ENCODE measurements around the gene CYP8B1.
A peak's percentile ranks its signal among the peaks of the same experiment; 100 is the strongest.

Gene CYP8B1

GRCh38 chr3:42902257-42902656, 26.6 kb upstream of the CYP8B1 start:
- no CpG with 5 or more reads among the region's 2 CpGs for WGBS (ENCODE audit: insufficient coverage, insufficient read length)
- no peak for DNase-seq (ENCODE audit: low read depth, low spot score)
- H3K36me3 ChIP-seq (ENCODE audit: control insufficient read depth, insufficient read depth, low read length), result no peaks in the 10 kb centered on the region; the same call in 1 of the 2 replicates
- H3K9me3 ChIP-seq (ENCODE audit: control insufficient read depth, insufficient read depth, low read length), result no peaks in the 10 kb centered on the region; the same call in 1 of the 2 replicates
- H3K4me3 ChIP-seq (ENCODE audit: low read length), result no peak overlapping the region
- no peaks in the 10 kb centered on the region for H3K27me3 ChIP-seq (ENCODE audit: control insufficient read depth, insufficient read depth, low read length)
- peaks cover 1% of the 10 kb centered on the region; the same call in 1 of the 2 replicates for H3K4me1 ChIP-seq (ENCODE audit: control insufficient read depth, insufficient read depth, low read length)
- no peak overlapping the region for H3K27ac ChIP-seq (ENCODE audit: low read length)

GRCh38 chr3:42901073-42901415, 25.4 kb upstream of the CYP8B1 start:
- Histone ChIP-seq H3K27me3 (ENCODE audit: control insufficient read depth, insufficient read depth, low read length) (no peaks in the 10 kb centered on the region), H3K27ac (ENCODE audit: low read length) (no peak overlapping the region), H3K4me3 (ENCODE audit: low read length) (no peak overlapping the region), H3K9me3 (ENCODE audit: control insufficient read depth, insufficient read depth, low read length) (no peaks in the 10 kb centered on the region; the same call in 1 of the 2 replicates), H3K36me3 (ENCODE audit: control insufficient read depth, insufficient read depth, low read length) (no peaks in the 10 kb centered on the region; the same call in 1 of the 2 replicates), H3K4me1 (ENCODE audit: control insufficient read depth, insufficient read depth, low read length) (no peaks in the 10 kb centered on the region; the same call in 1 of the 2 replicates)
- no peak for DNase-seq (ENCODE audit: low read depth, low spot score)
- WGBS (ENCODE audit: insufficient coverage, insufficient read length), result no CpG with 5 or more reads among the region's 3 CpGs

- H3K4me3 ChIP-seq (ENCODE audit: low read length), result no peak overlapping the region
- no peaks in the 10 kb centered on the region for H3K27me3 ChIP-seq (ENCODE audit: control insufficient read depth, insufficient read depth, low read length)
- no peaks in the 10 kb centered on the region for H3K9me3 ChIP-seq (ENCODE audit: control insufficient read depth, insufficient read depth, low read length)
- H3K27ac ChIP-seq (ENCODE audit: low read length), result no peak overlapping the region
- H3K36me3 ChIP-seq (ENCODE audit: control insufficient read depth, insufficient read depth, low read length), result no peaks in the 10 kb centered on the region
- WGBS (ENCODE audit: insufficient coverage, insufficient read length), result no CpG with 5 or more reads among the region's 8 CpGs
- H3K4me1 ChIP-seq (ENCODE audit: control insufficient read depth, insufficient read depth, low read length), result no peaks in the 10 kb centered on the region
- no peak for DNase-seq (ENCODE audit: low read depth, low spot score)
Observed at GRCh38 chr3:42900226-42901072, 24.8 kb upstream of the CYP8B1 start.

GRCh38 chr3:42898896-42899675, 23.4 kb upstream of the CYP8B1 start:
- H3K4me3 ChIP-seq (ENCODE audit: low read length), result no peak overlapping the region
- no peak overlapping the region for H3K27ac ChIP-seq (ENCODE audit: low read length)
- no peaks in the 10 kb centered on the region for H3K27me3 ChIP-seq (ENCODE audit: control insufficient read depth, insufficient read depth, low read length)
- no peaks in the 10 kb centered on the region for H3K36me3 ChIP-seq (ENCODE audit: control insufficient read depth, insufficient read depth, low read length)
- no peaks in the 10 kb centered on the region for H3K9me3 ChIP-seq (ENCODE audit: control insufficient read depth, insufficient read depth, low read length)
- no peaks in the 10 kb centered on the region for H3K4me1 ChIP-seq (ENCODE audit: control insufficient read depth, insufficient read depth, low read length)
- DNase-seq (ENCODE audit: low read depth, low spot score), result no peak

- Histone ChIP-seq H3K36me3 (ENCODE audit: control insufficient read depth, insufficient read depth, low read length) (no peaks in the 10 kb centered on the region), H3K27ac (ENCODE audit: low read length) (no peak overlapping the region), H3K27me3 (ENCODE audit: control insufficient read depth, insufficient read depth, low read length) (no peaks in the 10 kb centered on the region), H3K4me3 (ENCODE audit: low read length) (no peak overlapping the region), H3K4me1 (ENCODE audit: control insufficient read depth, insufficient read depth, low read length) (peaks cover 1% of the 10 kb centered on the region; the same call in 1 of the 2 replicates), H3K9me3 (ENCODE audit: control insufficient read depth, insufficient read depth, low read length) (no peaks in the 10 kb centered on the region)
- no peak for DNase-seq (ENCODE audit: low read depth, low spot score)
Observed at GRCh38 chr3:42895580-42895868, 19.8 kb upstream of the CYP8B1 start.

GRCh38 chr3:42894698-42895579, 19.3 kb upstream of the CYP8B1 start:
- Histone ChIP-seq H3K4me3 (ENCODE audit: low read length) (no peak overlapping the region), H3K27me3 (ENCODE audit: control insufficient read depth, insufficient read depth, low read length) (no peaks in the 10 kb centered on the region), H3K4me1 (ENCODE audit: control insufficient read depth, insufficient read depth, low read length) (peaks cover 1% of the 10 kb centered on the region; the same call in 1 of the 2 replicates), H3K9me3 (ENCODE audit: control insufficient read depth, insufficient read depth, low read length) (no peaks in the 10 kb centered on the region), H3K27ac (ENCODE audit: low read length) (no peak overlapping the region), H3K36me3 (ENCODE audit: control insufficient read depth, insufficient read depth, low read length) (no peaks in the 10 kb centered on the region)
- DNase-seq (ENCODE audit: low read depth, low spot score), result no peak
- no CpG with 5 or more reads among the region's 3 CpGs for WGBS (ENCODE audit: insufficient coverage, insufficient read length)

- H3K9me3 ChIP-seq (ENCODE audit: control insufficient read depth, insufficient read depth, low read length), result no peaks in the 10 kb centered on the region
- no peaks in the 10 kb centered on the region for H3K27me3 ChIP-seq (ENCODE audit: control insufficient read depth, insufficient read depth, low read length)
- H3K36me3 ChIP-seq (ENCODE audit: control insufficient read depth, insufficient read depth, low read length), result no peaks in the 10 kb centered on the region
- no CpG with 5 or more reads among the region's 1 CpG for WGBS (ENCODE audit: insufficient coverage, insufficient read length)
- H3K4me1 ChIP-seq (ENCODE audit: control insufficient read depth, insufficient read depth, low read length), result peaks cover 1% of the 10 kb centered on the region; the same call in 1 of the 2 replicates
- H3K27ac ChIP-seq (ENCODE audit: low read length), result no peak overlapping the region
- no peak overlapping the region for H3K4me3 ChIP-seq (ENCODE audit: low read length)
- DNase-seq (ENCODE audit: low read depth, low spot score), result no peak
Observed at GRCh38 chr3:42892807-42893206, 17.1 kb upstream of the CYP8B1 start.

- Histone ChIP-seq H3K9me3 (ENCODE audit: control insufficient read depth, insufficient read depth, low read length) (no peaks in the 10 kb centered on the region), H3K27me3 (ENCODE audit: control insufficient read depth, insufficient read depth, low read length) (no peaks in the 10 kb centered on the region), H3K4me1 (ENCODE audit: control insufficient read depth, insufficient read depth, low read length) (peaks cover 1% of the 10 kb centered on the region; the same call in 1 of the 2 replicates), H3K27ac (ENCODE audit: low read length) (no peak overlapping the region), H3K4me3 (ENCODE audit: low read length) (no peak overlapping the region), H3K36me3 (ENCODE audit: control insufficient read depth, insufficient read depth, low read length) (no peaks in the 10 kb centered on the region)
- WGBS (ENCODE audit: insufficient coverage, insufficient read length), result no CpG with 5 or more reads among the region's 1 CpG
- DNase-seq (ENCODE audit: low read depth, low spot score), result no peak
Observed at GRCh38 chr3:42892169-42892568, 16.5 kb upstream of the CYP8B1 start.

GRCh38 chr3:42891042-42891441, 15.4 kb upstream of the CYP8B1 start:
- H3K36me3 ChIP-seq (ENCODE audit: control insufficient read depth, insufficient read depth, low read length), result no peaks in the 10 kb centered on the region
- WGBS (ENCODE audit: insufficient coverage, insufficient read length), result no CpG with 5 or more reads among the region's 2 CpGs
- H3K4me1 ChIP-seq (ENCODE audit: control insufficient read depth, insufficient read depth, low read length), result peaks cover 1% of the 10 kb centered on the region; the same call in 1 of the 2 replicates
- peak; percentile 48 for DNase-seq (ENCODE audit: low read depth, low spot score)
- H3K9me3 ChIP-seq (ENCODE audit: control insufficient read depth, insufficient read depth, low read length), result no peaks in the 10 kb centered on the region
- H3K27me3 ChIP-seq (ENCODE audit: control insufficient read depth, insufficient read depth, low read length), result no peaks in the 10 kb centered on the region
- no peak overlapping the region for H3K4me3 ChIP-seq (ENCODE audit: low read length)
- no peak overlapping the region for H3K27ac ChIP-seq (ENCODE audit: low read length)

- no peaks in the 10 kb centered on the region for H3K9me3 ChIP-seq (ENCODE audit: control insufficient read depth, insufficient read depth, low read length)
- peaks cover 1% of the 10 kb centered on the region; the same call in 1 of the 2 replicates for H3K4me1 ChIP-seq (ENCODE audit: control insufficient read depth, insufficient read depth, low read length)
- H3K27ac ChIP-seq (ENCODE audit: low read length), result no peak overlapping the region
- no peaks in the 10 kb centered on the region for H3K36me3 ChIP-seq (ENCODE audit: control insufficient read depth, insufficient read depth, low read length)
- H3K27me3 ChIP-seq (ENCODE audit: control insufficient read depth, insufficient read depth, low read length), result no peaks in the 10 kb centered on the region
- no peak for DNase-seq (ENCODE audit: low read depth, low spot score)
- WGBS (ENCODE audit: insufficient coverage, insufficient read length), result no CpG with 5 or more reads among the region's 3 CpGs
- no peak overlapping the region for H3K4me3 ChIP-seq (ENCODE audit: low read length)
Observed at GRCh38 chr3:42887084-42887483, 11.4 kb upstream of the CYP8B1 start.

Measured in iPS DF 6.9 (cell line).